Renal cortex interstitium (tissue), 11 donors: ENCODE data around the gene RANBP9. TPM values are rescaled to one million over a fixed set of nuclear protein-coding genes. Genes with fewer than 3 reads are reported as not detected.

ENCODE experiments used
- DNase-seq, 11 donors: peaks; one replicate each; pipeline ENCODE4 v3.0.0-alpha.2; 2013; ENCODE audit warnings: low read depth in 9 of 11, low spot score in 4 of 11; ENCODE audit errors: extremely low read depth in 1 of 11
- polyA plus RNA-seq, 3 donors: library from polyadenylated mRNA; unstranded; fragments of 120-200 nt; gene quantifications; one replicate each; pipeline ENCODE4 v1.2.1, GENCODE V29; 2013; ENCODE audit not compliant: insufficient read length in 3 of 3

Gene RANBP9
- polyA plus RNA-seq, 3 donors: 45.8 to 48.7 (median 46.6) TPM

- DNase-seq: no peak
Observed at GRCh38 chr6:13589801-13590200, 121.8 kb downstream of the RANBP9 start.

GRCh38 chr6:13586603-13587542 is 124.8 kb downstream of the RANBP9 start:
- DNase-seq: no peak

GRCh38 chr6:13581700-13582229 is 129.9 kb downstream of the RANBP9 start:
- no peak for DNase-seq

- no peak for DNase-seq
Observed at GRCh38 chr6:13579911-13580310, 131.7 kb downstream of the RANBP9 start.

GRCh38 chr6:13577926-13578325 is 133.7 kb downstream of the RANBP9 start:
- no peak for DNase-seq

GRCh38 chr6:13576017-13576416 is 135.6 kb downstream of the RANBP9 start:
- DNase-seq: no peak

GRCh38 chr6:13575377-13575775 is 136.3 kb downstream of the RANBP9 start:
- no peak for DNase-seq

- DNase-seq: peak; percentile 56 to 80 (median 65)
Observed at GRCh38 chr6:13574571-13575376, 136.9 kb downstream of the RANBP9 start, which contains the start of gene SIRT5. SIRT5 (plus strand) TSS chr6:13574601; CDS start chr6:13584111, 9,510 bp downstream.

GRCh38 chr6:13574149-13574570 is 137.5 kb downstream of the RANBP9 start:
- peak in 10 of 11 donors; percentile 88 to 94 (median 91) for DNase-seq

- DNase-seq: peak in 7 of 11 donors; percentile 11 to 43 (median 17)
Observed at GRCh38 chr6:13573669-13574110, 137.9 kb downstream of the RANBP9 start.

- DNase-seq: no peak
Observed at GRCh38 chr6:13572951-13573654, 138.5 kb downstream of the RANBP9 start.

- DNase-seq: no peak
Observed at GRCh38 chr6:13572240-13572639, 139.4 kb downstream of the RANBP9 start.

Other genes with a start within 250 kb of the RANBP9 start
- 1 to 10 TPM; 1.7 to 2.2 (median 1.9) TPM for gene GFOD1, start 224.2 kb downstream of the RANBP9 start, polyA plus RNA-seq
- 10 to 100 TPM; 18.8 to 25.5 (median 21.1) TPM for gene SIRT5, start 137.2 kb downstream of the RANBP9 start, polyA plus RNA-seq
- 100 to 1,000 TPM in 1 of 3 donors, 10 to 100 TPM in 2; 82.1 to 100 (median 87.8) TPM for gene NOL7, start 96.5 kb downstream of the RANBP9 start, polyA plus RNA-seq
- gene MCUR1, start 102.7 kb upstream of the RANBP9 start, polyA plus RNA-seq: 10 to 100 TPM; 50.9 to 60.9 (median 56.1) TPM
- gene RNF182, start 213.1 kb upstream of the RANBP9 start, polyA plus RNA-seq: 1 to 10 TPM; 3.0 to 4.7 (median 3.2) TPM